H9 (cell line): ENCODE data around the gene INTS1. TPM values are rescaled to one million over a fixed set of nuclear protein-coding genes. Genes with fewer than 3 reads are reported as not detected.
A peak's percentile ranks its signal among the peaks of the same experiment; 100 is the strongest.

Source experiments
- DNase-seq: peaks from one replicate; pipeline ENCODE4 v3.0.0-alpha.2; 2017
- H2AFZ ChIP-seq: one replicate; pipeline ENCODE4 v1.6.1; 2013; ENCODE audit warnings: mild to moderate bottlenecking, low read length, control low read depth, moderate library complexity
- H2AK5ac ChIP-seq: 2 replicates; pipeline ENCODE4 v1.6.1; 2013; ENCODE audit warnings: low read length, control low read depth, mixed read lengths; ENCODE audit not compliant: insufficient read length
- H2BK120ac ChIP-seq: one replicate; pipeline ENCODE4 v1.6.1; 2013; ENCODE audit warnings: low read depth, mild to moderate bottlenecking, low read length, control low read depth, inconsistent platforms; ENCODE audit not compliant: poor library complexity, severe bottlenecking
- H2BK12ac ChIP-seq: 2 replicates; pipeline ENCODE4 v1.6.1; 2013; ENCODE audit warnings: low read length, control low read depth, mixed read lengths, low read depth; ENCODE audit not compliant: insufficient read length
- H2BK15ac ChIP-seq: 2 replicates; pipeline ENCODE4 v1.6.1; 2013; ENCODE audit warnings: low read depth, low read length, control low read depth
- H2BK20ac ChIP-seq: one replicate; pipeline ENCODE4 v1.6.1; 2013; ENCODE audit warnings: low read depth, mild to moderate bottlenecking, low read length, control low read depth, inconsistent platforms; ENCODE audit not compliant: poor library complexity, severe bottlenecking
- H2BK5ac ChIP-seq: 2 replicates; pipeline ENCODE4 v1.6.1; 2013; ENCODE audit warnings: low read length, control low read depth, mixed read lengths; ENCODE audit not compliant: insufficient read length
- H3K14ac ChIP-seq: 2 replicates; pipeline ENCODE4 v1.6.1; 2013; ENCODE audit warnings: low read length, control low read depth; ENCODE audit not compliant: insufficient read depth
- H3K18ac ChIP-seq: 2 replicates; pipeline ENCODE4 v1.6.1; 2013; ENCODE audit warnings: low read depth, mild to moderate bottlenecking, mixed read lengths, low read length, control low read depth; ENCODE audit not compliant: insufficient read length
- H3K23ac ChIP-seq: 2 replicates; pipeline ENCODE4 v1.6.1; 2013; ENCODE audit warnings: low read length, control low read depth, mixed read lengths, low read depth; ENCODE audit not compliant: insufficient read length
- H3K23me2 ChIP-seq: 2 replicates; pipeline ENCODE4 v1.6.1; 2013; ENCODE audit warnings: low read depth, mild to moderate bottlenecking, mixed read lengths, low read length, control low read depth; ENCODE audit not compliant: insufficient read length, poor library complexity, severe bottlenecking
- H3K27ac ChIP-seq: 2 replicates; pipeline ENCODE4 v1.5.1; 2013; ENCODE audit warnings: low read length, control low read depth, mixed read lengths, low read depth; ENCODE audit not compliant: insufficient read length
- H3K27me3 ChIP-seq: 2 replicates; pipeline ENCODE4 v1.6.1; 2013; ENCODE audit warnings: low read length, control low read depth, inconsistent platforms; ENCODE audit not compliant: insufficient read depth
- H3K4ac ChIP-seq: 2 replicates; pipeline ENCODE4 v1.6.1; 2013; ENCODE audit warnings: low read depth, mild to moderate bottlenecking, control low read depth, inconsistent platforms, low read length, moderate library complexity
- H3K4me1 ChIP-seq: 2 replicates; pipeline ENCODE4 v1.6.1; 2013; ENCODE audit warnings: low read length, control low read depth, inconsistent platforms; ENCODE audit not compliant: insufficient read depth
- H3K4me2 ChIP-seq: 2 replicates; pipeline ENCODE4 v1.6.1; 2013; ENCODE audit warnings: low read length, control low read depth, mixed read lengths; ENCODE audit not compliant: insufficient read length, insufficient read depth
- H3K56ac ChIP-seq: 2 replicates; pipeline ENCODE4 v1.6.1; 2013; ENCODE audit warnings: low read depth, mild to moderate bottlenecking, mixed read lengths, low read length, control low read depth; ENCODE audit not compliant: insufficient read length
- H3K79me1 ChIP-seq: 2 replicates; pipeline ENCODE4 v1.6.1; 2013; ENCODE audit warnings: low read depth, mild to moderate bottlenecking, moderate library complexity, low read length, control low read depth, inconsistent platforms; ENCODE audit not compliant: insufficient read depth, poor library complexity, severe bottlenecking
- H3K79me2 ChIP-seq: 2 replicates; pipeline ENCODE4 v1.6.1; 2013; ENCODE audit warnings: low read length, control low read depth, inconsistent platforms; ENCODE audit not compliant: insufficient read depth
- H3K9ac ChIP-seq: 2 replicates; pipeline ENCODE4 v1.6.1; 2013; ENCODE audit warnings: low read length, control low read depth, mixed read lengths; ENCODE audit not compliant: insufficient read length; ENCODE audit errors: extremely low read depth
- H3K9me3 ChIP-seq: one replicate; pipeline ENCODE4 v1.6.1; 2013; ENCODE audit warnings: low read depth, low read length, inconsistent platforms; ENCODE audit not compliant: control insufficient read depth
- H3T11ph ChIP-seq: one replicate; pipeline ENCODE4 v1.6.1; 2013; ENCODE audit warnings: mild to moderate bottlenecking, low read length, control low read depth, inconsistent platforms
- H4K20me1 ChIP-seq: one replicate; pipeline ENCODE4 v1.6.1; 2013; ENCODE audit not compliant: control insufficient read depth, insufficient read length, insufficient read depth
- H4K5ac ChIP-seq: 2 replicates; pipeline ENCODE4 v1.6.1; 2013; ENCODE audit warnings: low read depth, mild to moderate bottlenecking, mixed read lengths, low read length, control low read depth; ENCODE audit not compliant: insufficient read length
- H4K8ac ChIP-seq: replicated peaks from 2 replicates; pipeline ENCODE4 v1.6.1; 2013; ENCODE audit warnings: low read length, control low read depth, mixed read lengths, low read depth; ENCODE audit not compliant: insufficient read length
- H4K91ac ChIP-seq: 2 replicates; pipeline ENCODE4 v1.6.1; 2013; ENCODE audit warnings: low read depth, mild to moderate bottlenecking, moderate library complexity, mixed read lengths, low read length, control low read depth; ENCODE audit not compliant: insufficient read length
- H3K27ac Mint-ChIP-seq, 3 experiments: 2 replicates in 2 of 3; 3 replicates in 1 of 3; pipeline ENCODE4 v1.8.0; 2020 to 2021; ENCODE audit warnings: mixed read lengths in 3 of 3, mild to moderate bottlenecking in 1 of 3, moderate library complexity in 1 of 3
- H3K27me3 Mint-ChIP-seq: 2 replicates; pipeline ENCODE4 v1.8.0; 2021; ENCODE audit warnings: low read depth, mild to moderate bottlenecking, moderate library complexity, mixed read lengths
- H3K36me3 Mint-ChIP-seq, 3 experiments: 2 replicates in 2 of 3; 3 replicates in 1 of 3; pipeline ENCODE4 v1.8.0; 2020 to 2021; ENCODE audit warnings: low read depth in 3 of 3, mixed read lengths in 3 of 3; ENCODE audit not compliant: insufficient read depth in 1 of 3
- H3K4me1 Mint-ChIP-seq, 2 experiments: 2 replicates each; pipeline ENCODE4 v1.8.0; 2020; ENCODE audit warnings: mixed read lengths in 2 of 2
- H3K4me3 Mint-ChIP-seq, 2 experiments: 2 replicates in 1 of 2; 3 replicates in 1 of 2; pipeline ENCODE4 v1.8.0; 2020 to 2021; ENCODE audit warnings: mild to moderate bottlenecking in 2 of 2, mixed read lengths in 2 of 2, moderate library complexity in 1 of 2
- H3K9me3 Mint-ChIP-seq, 2 experiments: 2 replicates in 1 of 2; 3 replicates in 1 of 2; pipeline ENCODE4 v1.8.0; 2020; ENCODE audit warnings: mild to moderate bottlenecking in 2 of 2, mixed read lengths in 2 of 2, moderate library complexity in 1 of 2
- CTCF ChIP-seq: fragments of 200-600 bp; sonication (generic); conservative IDR thresholded peaks from 3 replicates; pipeline ENCODE4 v1.8.0; 2021; ENCODE audit warnings: antibody characterized with exemption, mild to moderate bottlenecking
- WGBS: extraction: QIAGEN DNeasy Blood & Tissue Kit; methylation state at CpG from one replicate; pipeline ENCODE4 v1.1.7; 2013; ENCODE audit warnings: missing lambda C conversion rate, low lambda C conversion rate, mixed read lengths; ENCODE audit not compliant: insufficient read length; ENCODE audit errors: extremely low coverage; 5-methylcytosine and 5-hydroxymethylcytosine counted together
- total RNA-seq: library from RNA; stranded (reverse); gene quantifications from 2 replicates; pipeline ENCODE4 v1.2.1, GENCODE V29; 2021

The INTS1 gene
- total RNA-seq, 1 experiment from 2014 or later = 133 TPM

GRCh38 chr7:1458683-1459511 is 45.3 kb downstream of the INTS1 start, which contains the start of gene MICALL2:
TSS of gene MICALL2 (minus strand) at chr7:1459470. CDS start at chr7:1459326, 144 bp downstream.
- Histone ChIP-seq H3K27ac (no peak within 1 kb of the TSS), H4K91ac (no peak within 1 kb of the TSS), H4K20me1 (no peaks in the 10 kb centered on the region), H2BK120ac (no peak within 1 kb of the TSS), H2AK5ac (no peak within 1 kb of the TSS), H3K14ac (peak within 1 kb of the TSS; percentile 65; the same call in 1 of the 2 replicates), H2AFZ (no peak within 1 kb of the TSS), H4K5ac (no peak within 1 kb of the TSS), H3K79me1 (no peaks in the 10 kb centered on the region), H3K4ac (no peak within 1 kb of the TSS), H3K23ac (no peak within 1 kb of the TSS), H3K4me1 (no peaks in the 10 kb centered on the region; the same call in 1 of the 2 replicates), H4K8ac (no peak within 1 kb of the TSS), H3K4me2 (peak within 1 kb of the TSS; percentile 91), H3T11ph (no peak within 1 kb of the TSS), H2BK5ac (no peak within 1 kb of the TSS), H2BK12ac (no peak within 1 kb of the TSS), H3K18ac (peak within 1 kb of the TSS; percentile 11), H3K56ac (no peak within 1 kb of the TSS), H3K27me3 (no peaks in the 10 kb centered on the region), H3K23me2 (peaks cover 8% of the 10 kb centered on the region), H3K79me2 (no peaks in the 10 kb centered on the region), H2BK15ac (no peak within 1 kb of the TSS; the same call in 1 of the 2 replicates), H2BK20ac (no peak within 1 kb of the TSS), H3K9ac (no peak within 1 kb of the TSS), H3K9me3 (no peaks in the 10 kb centered on the region)
- no peak within 1 kb of the TSS for H3K27ac Mint-ChIP-seq
- H3K4me1 Mint-ChIP-seq = peaks cover 12 to 36% of the 10 kb centered on the region in 2 experiments
- peak within 1 kb of the TSS; percentile 54 to 75 for H3K4me3 Mint-ChIP-seq
- WGBS = no CpG with 5 or more reads among the region's 69 CpGs
- H3K9me3 Mint-ChIP-seq = no peaks in the 10 kb centered on the region
- no peak for TF ChIP-seq CTCF
- no peak for DNase-seq
- peaks cover 5% of the 10 kb centered on the region for H3K27me3 Mint-ChIP-seq
- no peaks in the 10 kb centered on the region for H3K36me3 Mint-ChIP-seq
